ENCODE measurements around the gene RAB3D.

The RAB3D gene

DNA sequence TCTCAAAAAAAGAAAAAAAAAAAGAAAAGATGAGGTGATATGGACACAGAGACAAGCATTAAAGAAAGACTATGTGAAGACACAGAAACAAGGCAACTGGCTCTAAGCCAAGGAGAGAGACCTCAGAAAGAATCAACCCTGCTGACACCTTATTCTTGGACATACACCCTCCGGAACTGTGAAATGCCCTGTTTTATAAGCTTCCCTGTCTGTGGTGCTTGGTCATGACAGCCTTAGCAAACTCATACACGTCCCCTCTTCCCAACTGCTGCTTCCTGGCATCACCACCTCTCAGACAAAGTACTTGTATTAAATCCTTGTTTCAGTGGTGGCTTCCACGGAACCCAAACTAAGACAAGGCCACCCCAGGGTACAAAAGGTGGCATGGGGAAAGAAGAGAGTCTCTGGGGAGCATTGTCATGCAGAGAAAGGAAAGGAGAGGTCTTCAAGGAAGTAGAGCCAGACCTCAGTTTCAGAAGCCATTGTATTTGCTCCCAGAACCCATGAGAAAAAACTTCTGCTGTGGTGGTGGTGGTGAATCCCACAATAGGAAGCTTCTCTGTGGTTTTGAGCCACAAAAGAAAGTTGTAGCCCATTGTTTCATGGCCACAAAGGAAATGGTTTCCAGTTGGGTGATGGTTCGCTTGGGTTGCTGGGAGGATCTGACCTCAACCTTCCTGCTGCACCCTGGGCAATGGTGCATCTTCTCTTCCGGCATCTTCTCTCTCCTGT, 59.8 kb downstream of the RAB3D start:
- no peak overlapping the region for H3K4me3 ChIP-seq (ENCODE audit: low read length)
- peak; percentile 99 for DNase-seq (ENCODE audit: low read depth, low spot score)

DNA sequence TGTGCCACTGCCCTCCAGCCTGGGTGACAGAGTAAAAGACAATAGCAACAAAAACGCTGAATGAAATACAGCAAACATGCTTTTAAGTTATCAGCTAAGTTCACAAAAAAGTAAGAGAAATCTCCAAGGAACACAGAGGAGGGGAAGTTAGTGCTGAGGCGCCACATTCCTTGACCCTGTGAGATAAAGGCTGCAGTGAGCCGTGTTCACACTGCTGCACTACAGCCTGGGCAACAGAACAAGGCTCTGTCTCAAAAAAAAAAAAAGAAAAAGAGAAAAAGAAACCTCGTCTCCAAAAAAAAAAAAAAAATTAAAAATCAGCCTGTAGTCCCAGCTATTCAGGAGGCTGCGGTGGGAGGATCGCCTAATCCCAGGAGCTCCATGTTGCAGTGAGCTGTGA, 60.8 kb downstream of the RAB3D start:
- DNase-seq (ENCODE audit: low read depth, low spot score) = no peak
- no peak overlapping the region for H3K4me3 ChIP-seq (ENCODE audit: low read length)

DNA sequence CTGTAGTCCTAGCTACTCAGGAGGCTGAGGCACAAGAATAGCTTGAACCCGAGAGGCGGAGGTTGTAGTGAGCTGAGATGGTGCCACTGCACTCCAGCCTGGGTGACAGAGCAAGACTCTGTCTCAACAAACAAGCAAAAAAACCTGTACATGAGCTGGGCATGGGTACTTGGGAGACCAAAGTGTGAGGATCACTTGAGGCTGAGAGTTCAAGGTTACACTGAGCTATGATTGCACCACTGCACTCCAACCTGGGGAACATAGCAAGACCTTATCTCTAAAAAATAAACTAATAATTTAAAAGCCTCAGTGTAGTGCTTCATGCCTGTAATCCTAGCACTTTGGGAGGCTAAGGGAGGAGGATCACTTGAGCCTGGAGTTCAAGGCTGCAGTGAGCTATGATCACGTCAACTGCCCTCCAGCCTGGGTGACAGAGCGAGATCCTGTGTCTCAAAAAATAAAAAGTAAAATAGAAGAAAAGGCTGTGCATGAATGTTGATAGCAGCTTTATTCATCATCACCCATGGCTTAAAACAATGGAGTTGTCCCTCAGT, 64.8 kb downstream of the RAB3D start:
- no peak overlapping the region for H3K4me3 ChIP-seq (ENCODE audit: low read length)
- DNase-seq (ENCODE audit: low read depth, low spot score) = no peak

DNA sequence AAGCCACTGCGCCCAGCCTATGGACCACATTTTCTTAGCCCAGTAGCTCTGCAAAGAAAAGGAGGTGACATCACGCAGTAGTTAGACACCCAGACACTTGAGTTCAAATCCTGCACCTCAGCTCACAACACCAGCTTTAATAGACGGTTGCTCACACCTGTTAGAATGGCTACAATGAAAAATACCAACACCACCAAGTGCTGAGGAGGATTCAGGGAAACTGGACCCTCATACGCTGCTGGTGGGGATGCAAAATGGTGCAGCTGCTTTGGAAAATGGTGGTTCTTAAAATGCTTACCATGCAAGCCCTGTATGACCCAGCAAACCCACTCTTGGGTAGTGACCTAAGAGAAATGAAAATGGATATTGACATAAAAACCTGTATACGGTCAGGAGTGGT, 65.5 kb downstream of the RAB3D start:
- no peak for DNase-seq (ENCODE audit: low read depth, low spot score)

DNA sequence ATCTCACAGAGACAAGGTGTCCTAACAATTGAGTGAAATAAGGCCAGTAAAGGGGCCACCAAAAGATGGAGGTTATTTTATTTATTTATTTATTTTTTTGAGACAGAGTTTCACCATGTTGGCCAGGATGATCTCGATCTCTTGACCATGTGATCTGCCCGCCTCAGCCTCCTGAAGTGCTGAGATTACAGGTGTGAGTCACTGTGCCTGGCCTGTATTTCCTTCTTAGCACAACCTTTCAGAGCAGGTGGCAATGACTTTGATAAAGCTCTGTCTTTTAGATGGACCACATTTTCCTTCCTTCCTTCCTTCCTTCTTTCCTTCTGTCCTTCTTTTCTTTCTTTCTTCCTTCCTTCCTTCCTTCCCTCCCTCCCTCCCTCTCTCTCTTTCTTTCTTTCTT, 66.2 kb downstream of the RAB3D start:
- DNase-seq (ENCODE audit: low read depth, low spot score) = no peak
- H3K4me3 ChIP-seq (ENCODE audit: low read length) = no peak overlapping the region

More for the DNA sequence above, 65.5 kb downstream of the RAB3D start:
- no peak overlapping the region for H3K4me3 ChIP-seq (ENCODE audit: low read length)
